ENCODE measurements around the gene ATP6V0B.
A peak's percentile ranks its signal among the peaks of the same experiment; 100 is the strongest.

ATP6V0B gene

GRCh38 chr1:43946236-43947060 is 28.3 kb upstream of the ATP6V0B start, which contains the start of gene IPO13:
Gene IPO13, plus strand, starts transcription at chr1:43946950. Its CDS starts 651 bp downstream, at chr1:43947601.
- DNase-seq = peak; percentile 97

DNA sequence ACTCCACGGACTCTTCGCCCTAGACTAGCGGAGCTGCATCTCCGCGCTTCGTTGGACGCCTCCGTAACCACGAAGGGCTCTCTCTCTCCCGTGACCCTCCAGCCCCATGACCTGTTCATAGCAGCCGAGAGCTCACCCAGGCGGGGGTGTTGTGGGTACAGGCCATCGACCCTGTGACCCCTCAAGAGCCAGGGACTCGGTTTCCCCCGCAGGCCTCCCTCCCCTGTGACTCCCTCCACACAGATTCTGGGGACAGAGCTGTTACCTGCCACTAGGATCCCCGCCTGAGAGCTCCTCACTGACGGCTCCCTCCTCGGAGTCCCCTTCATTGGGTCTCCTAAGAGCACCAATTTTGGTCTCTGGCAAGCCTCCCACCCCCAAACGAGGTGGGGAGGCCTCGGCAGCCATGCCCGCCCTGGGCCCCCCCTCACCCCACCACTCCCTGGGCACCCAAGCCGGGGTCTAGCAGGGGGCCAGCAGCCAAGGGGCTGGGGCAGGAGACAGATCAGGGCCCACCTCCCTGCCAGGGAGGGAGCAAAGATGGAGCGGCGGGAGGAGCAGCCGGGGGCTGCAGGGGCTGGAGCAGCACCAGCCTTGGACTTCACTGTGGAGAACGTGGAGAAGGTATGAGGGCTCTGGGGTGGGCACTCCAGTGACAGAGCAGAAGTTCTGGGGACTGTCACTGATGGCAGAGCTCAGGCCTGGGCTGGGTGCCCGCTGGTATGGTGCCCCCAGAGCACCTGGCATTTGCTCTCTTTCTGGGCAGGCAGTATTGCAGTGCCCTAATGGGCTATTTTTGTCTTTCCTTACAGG is 27.5 kb upstream of the ATP6V0B start:
- no peak for DNase-seq

DNA sequence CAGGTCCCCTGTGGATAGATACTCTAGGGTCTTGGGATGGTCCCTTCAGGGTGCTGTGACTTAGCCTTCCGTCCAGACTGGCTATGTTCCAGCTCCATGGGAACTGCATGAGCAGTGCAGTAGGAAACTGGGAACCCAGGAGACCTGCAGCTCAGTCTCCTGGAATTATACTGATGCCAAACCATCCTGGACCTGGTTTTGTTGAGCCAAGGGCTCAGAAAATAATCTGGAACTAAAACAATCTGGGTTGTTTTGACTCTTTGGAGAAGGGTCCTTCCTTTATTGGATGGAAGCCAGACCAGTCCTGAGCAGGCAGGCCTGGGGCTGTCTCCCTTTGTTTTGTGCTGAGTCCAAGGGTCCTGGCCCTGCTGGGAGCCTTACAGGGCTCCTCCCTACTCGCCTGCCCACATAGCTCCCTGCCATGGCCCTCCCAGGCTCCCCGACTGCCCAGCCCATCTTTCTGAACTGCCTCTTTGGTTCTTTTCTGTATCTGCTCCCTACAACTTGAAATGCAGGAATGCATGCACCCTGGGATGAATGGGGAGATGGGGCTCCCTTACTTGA is 26.8 kb upstream of the ATP6V0B start:
- no peak for DNase-seq

DNA sequence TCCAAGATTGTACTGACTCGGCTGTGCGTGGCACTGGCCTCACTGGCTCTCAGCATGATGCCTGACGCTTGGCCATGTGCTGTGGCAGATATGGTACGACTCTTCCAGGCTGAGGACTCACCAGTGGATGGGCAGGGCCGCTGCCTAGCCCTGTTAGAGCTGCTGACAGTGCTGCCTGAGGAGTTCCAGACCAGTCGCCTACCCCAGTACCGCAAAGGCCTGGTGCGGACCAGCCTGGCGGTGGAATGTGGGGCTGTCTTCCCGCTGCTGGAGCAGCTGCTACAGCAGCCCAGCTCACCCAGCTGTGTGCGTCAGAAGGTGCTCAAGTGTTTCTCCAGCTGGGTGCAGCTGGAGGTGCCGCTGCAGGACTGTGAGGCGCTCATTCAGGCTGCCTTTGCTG is 25.1 kb upstream of the ATP6V0B start:
- no peak for DNase-seq

DNA sequence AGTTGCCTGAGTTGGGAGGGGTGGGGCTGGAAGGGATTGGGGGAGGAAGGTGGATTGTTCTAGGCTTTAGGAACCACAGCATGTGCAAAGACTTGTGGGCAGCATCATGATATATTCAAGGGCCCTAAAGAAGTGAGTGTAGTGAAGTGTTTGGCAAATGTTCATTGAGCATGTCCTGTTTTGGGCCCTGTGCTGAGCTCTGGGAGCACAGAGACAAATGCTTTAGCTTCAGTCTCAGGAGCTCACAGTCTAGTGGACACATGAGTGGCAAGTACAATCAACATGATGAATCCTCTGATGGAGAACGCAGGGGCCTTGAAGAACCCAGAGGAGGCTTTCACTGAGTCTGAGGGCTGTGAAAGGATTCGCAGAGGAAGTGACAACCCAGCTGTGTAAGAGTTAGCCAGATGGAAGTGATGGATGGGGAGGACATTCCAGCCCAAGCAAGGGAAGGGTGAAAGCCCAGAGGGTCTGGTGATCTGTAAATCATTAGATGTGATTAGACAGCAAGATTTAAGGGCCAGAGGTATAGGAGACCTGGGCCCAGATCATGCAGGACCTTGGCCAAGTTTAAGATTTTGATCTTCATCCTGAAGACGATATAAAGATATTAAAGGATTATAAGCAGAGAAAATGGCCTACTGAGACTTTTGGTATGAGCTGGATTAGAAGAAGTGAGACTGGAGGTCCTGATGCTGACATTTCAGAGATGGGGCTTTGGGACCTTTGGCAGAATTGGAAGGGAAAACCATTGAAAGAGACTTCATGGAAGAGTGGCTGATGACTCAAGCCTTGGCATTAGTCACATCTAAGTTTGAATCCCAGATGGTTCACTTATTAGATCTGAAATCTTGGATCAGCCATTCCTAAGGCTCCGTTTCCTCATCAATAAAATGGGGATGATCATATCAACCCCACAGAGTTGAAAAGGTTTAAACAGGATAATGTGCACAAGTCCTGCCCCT is 23.5 kb upstream of the ATP6V0B start:
- no peak for DNase-seq

DNA sequence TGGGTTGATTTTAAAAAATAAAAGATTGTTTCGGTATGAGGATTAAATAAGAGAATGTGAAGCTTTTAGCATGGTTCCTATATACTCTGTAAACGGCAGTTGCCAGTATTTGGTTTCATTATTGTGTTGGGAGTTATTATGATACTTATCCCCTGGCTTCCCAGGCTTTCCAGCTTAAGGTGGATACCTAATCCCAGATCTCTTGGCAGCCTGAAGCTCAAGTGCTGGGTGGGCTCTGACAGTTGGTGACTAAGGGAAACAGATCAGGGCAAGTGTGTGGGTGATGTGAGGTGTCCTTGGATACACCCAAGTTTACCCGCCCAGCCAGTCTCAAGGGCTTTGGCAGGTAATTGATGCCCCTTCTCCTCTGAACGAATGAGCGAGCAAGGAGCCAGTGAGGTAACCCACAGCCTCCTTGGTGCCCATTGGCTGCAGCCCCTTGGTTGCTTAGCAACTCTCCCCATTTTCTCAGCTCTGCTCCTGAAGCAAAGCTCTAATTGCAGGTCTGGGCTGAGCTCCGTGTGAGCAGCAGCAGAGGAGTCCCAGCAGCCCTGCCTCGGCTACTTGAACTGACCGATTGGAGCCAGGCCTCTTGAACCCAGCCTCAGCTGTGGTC is 21.9 kb upstream of the ATP6V0B start:
- no peak for DNase-seq

DNA sequence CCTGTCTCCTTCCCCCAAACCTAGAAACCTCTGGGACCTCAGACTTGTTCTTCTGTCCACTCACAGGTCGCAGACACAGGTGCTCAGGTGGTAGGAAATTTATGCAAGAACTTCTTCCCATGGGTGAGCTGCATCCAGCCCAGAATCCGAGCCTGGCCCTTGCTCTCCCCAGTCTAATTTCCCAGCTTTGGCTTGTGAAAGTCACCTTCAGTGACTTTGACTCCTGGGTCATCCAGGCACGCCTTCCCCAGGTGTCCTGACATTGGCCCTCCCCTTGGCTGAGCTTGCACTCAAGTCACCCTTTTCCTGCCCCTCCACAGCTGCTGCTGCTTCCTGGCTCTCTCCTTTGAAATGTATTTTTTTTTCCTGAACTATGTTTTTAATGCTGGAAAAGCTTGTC is 21.4 kb upstream of the ATP6V0B start:
- no peak for DNase-seq

GRCh38 chr1:43954036-43954435 is 20.7 kb upstream of the ATP6V0B start:
- no peak for DNase-seq

GRCh38 chr1:43956234-43956633 is 18.5 kb upstream of the ATP6V0B start:
- DNase-seq = no peak

GRCh38 chr1:43957407-43958040 is 17.2 kb upstream of the ATP6V0B start:
- no peak for DNase-seq

GRCh38 chr1:43958351-43959255 is 16.2 kb upstream of the ATP6V0B start:
- no peak for DNase-seq

DNA sequence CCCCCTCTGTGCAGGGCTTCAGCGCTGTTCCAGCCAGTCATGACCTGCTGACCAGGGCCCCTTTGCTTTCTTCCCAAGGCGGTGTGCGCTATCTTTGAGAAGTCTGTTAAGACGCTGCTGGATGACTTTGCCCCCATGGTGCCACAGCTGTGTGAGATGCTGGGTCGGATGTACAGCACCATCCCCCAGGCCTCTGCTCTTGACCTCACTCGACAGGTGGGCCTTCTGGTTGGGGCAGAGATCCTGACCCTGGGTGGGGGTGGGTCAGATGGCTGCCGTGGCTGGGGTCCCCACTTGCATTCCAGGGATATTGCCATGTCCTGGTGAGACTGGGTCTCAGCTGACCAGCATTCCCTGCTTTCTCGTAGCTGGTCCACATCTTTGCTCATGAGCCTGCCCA is 14.0 kb upstream of the ATP6V0B start:
- DNase-seq = no peak

DNA sequence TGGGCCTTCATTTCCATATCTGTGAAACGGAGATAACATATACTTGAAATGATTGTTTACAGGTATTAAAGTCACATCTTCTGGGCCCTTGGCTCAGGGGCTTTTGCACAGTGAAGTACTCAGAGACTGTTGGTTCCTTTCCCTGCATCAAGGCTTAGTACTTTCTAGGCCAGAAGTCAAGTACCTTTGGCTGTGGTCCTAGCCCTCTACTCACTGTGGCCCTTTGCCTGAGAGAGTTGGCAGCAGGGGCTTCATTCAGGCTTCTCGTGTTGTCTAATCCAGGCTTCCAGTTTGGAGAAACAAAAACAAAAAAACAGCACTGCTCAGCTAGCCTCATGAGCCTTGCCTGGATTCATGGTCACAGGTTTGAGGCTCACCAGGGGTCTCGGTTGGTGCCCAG is 13.1 kb upstream of the ATP6V0B start:
- DNase-seq = no peak

GRCh38 chr1:43962324-43962723 is 12.4 kb upstream of the ATP6V0B start:
- DNase-seq = no peak

- DNase-seq = no peak
Observed at GRCh38 chr1:43963006-43963405, 11.8 kb upstream of the ATP6V0B start.

GRCh38 chr1:43963890-43964289 is 10.9 kb upstream of the ATP6V0B start:
- no peak for DNase-seq

DNA sequence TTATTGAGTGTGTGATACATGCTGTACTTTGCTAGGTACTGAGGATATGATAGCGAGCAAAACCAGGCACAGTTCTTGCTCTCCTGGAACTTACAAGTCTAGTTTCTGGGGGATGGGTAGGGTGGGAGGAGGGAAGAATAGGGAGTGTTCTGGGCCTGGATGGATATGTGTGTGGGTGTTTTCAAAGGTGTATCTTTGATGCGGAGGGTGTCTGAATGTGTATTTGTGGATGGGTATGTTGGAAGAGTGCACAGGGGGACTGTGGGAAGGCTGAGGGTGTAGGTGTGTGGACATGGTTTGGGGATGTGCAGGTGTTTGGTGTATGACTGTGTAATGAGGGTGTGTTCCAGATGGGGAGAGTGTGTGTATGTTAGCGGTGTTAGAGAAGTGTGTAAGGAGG is 9.4 kb upstream of the ATP6V0B start:
- DNase-seq = no peak

DNA sequence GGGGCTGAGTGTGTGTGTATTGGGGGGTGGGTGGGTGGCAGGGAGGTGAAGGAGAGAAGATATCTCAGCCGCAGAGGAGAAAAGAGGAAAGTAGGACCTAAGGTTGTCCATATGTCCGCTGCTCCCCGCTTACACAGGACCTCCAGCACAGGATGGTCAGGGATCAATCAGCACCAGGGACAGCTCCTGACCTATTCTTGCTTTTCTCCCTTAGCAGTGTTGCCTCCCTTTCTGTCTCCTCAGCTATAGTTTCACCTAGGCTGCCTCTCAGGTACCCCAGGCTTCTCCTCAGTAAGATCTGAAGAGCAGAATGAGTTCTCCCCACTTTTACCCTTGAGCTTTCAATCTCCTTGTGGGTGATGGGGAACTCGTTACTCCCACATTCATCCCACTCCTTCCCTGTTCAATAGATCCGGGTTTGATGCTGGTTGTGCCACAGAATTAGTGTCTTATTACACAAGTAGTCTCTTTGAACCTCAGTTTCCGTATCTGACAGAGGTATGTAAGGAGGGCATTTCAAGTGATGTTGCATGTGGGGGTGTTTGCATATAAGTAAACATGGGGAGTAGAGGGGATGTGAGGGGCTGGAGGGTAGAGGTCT is 6.3 kb upstream of the ATP6V0B start:
- no peak for DNase-seq

DNA sequence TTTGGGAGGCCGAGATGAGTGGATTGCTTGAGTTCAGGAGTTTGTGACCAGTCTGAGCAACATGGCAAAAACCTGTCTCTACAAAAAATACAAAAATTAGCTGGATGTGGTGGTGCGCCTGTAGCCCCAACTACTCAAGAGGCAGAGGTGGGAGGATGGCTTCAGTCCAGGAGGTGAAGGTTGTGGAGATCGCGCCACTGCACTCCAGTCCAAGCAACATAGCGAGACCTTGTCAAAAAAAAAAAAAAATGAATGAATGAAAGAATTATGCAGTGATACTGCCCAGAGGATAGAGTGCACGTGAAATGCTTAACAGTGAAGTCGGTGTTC is 5.4 kb upstream of the ATP6V0B start:
- no peak for DNase-seq

All from inflammatory macrophage treated with lipopolysaccharide for 4 hours (primary cell).